Heart right ventricle (tissue), 16 donors: ENCODE measurements around the gene PDXK. TPM values are rescaled to one million over a fixed set of nuclear protein-coding genes. Genes with fewer than 3 reads are reported as not detected.

Source experiments
- ATAC-seq, 8 donors: fragments of 200-7000 bp; cut with Tn5 transposase; one replicate each; pipeline ENCODE4 v1.9.1; 2020; ENCODE audit warnings: mild to moderate bottlenecking in 8 of 8, moderate library complexity in 8 of 8, moderate number of reproducible peaks in 1 of 8
- DNase-seq, 2 donors: peaks; one replicate each; pipeline ENCODE4 v3.0.0-alpha.2; 2020
- H3K27ac ChIP-seq, 10 donors: fragments of 200-600 bp; sonication (generic) in 2 of 10; one replicate each; pipeline versions ENCODE4 v1.5.0 to v1.8.0; 2020 to 2022; ENCODE audit warnings: mild to moderate bottlenecking in 3 of 10
- H3K27me3 ChIP-seq, 7 donors: fragments of 200-600 bp; one replicate each; pipeline ENCODE4 v1.8.0; 2021 to 2022; ENCODE audit warnings: mild to moderate bottlenecking in 2 of 7
- H3K36me3 ChIP-seq, 9 donors: fragments of 200-600 bp; sonication (generic) in 1 of 9; one replicate each; pipeline versions ENCODE4 v1.5.0 to v1.8.0; 2020 to 2022; ENCODE audit warnings: mild to moderate bottlenecking in 2 of 9
- H3K4me1 ChIP-seq, 9 donors: fragments of 200-600 bp; sonication (generic) in 1 of 9; one replicate each; pipeline versions ENCODE4 v1.5.0 to v1.8.0; 2020 to 2022; ENCODE audit warnings: mild to moderate bottlenecking in 4 of 9
- H3K4me3 ChIP-seq, 10 donors: fragments of 200-600 bp; sonication (generic) in 2 of 10; one replicate each; pipeline versions ENCODE4 v1.5.0 to v1.8.0; 2020 to 2022; ENCODE audit warnings: mild to moderate bottlenecking in 7 of 10, moderate library complexity in 2 of 10
- H3K9me3 ChIP-seq, 11 donors: fragments of 200-600 bp in 10 of 11; sonication (generic) in 2 of 11; one replicate each; pipeline versions ENCODE4 v1.5.0 to v1.8.0; 2013 to 2022; ENCODE audit warnings: mild to moderate bottlenecking in 2 of 11, control low read depth in 1 of 11, moderate library complexity in 1 of 11
- WGBS, 2 donors: extraction: QIAGEN DNeasy Blood & Tissue Kit; methylation state at CpG; one replicate each; pipeline ENCODE4 v1.1.7; 2013; ENCODE audit warnings: inconsistent platforms in 1 of 2; 5-methylcytosine and 5-hydroxymethylcytosine counted together
- intact Hi-C, 10 donors: fragments of 100-400 bp; cut with DNase I; formaldehyde crosslinking; loops; one replicate each; pipeline versions ENCODE4 v1.11.1 to v1.14.2; 2022
- polyA plus RNA-seq, 2 donors: library from polyadenylated mRNA; stranded (reverse); fragments of 200-250 nt; gene quantifications; one replicate each; pipeline ENCODE4 v1.2.3, GENCODE V29; 2013
- total RNA-seq, 10 donors: library from RNA; stranded (reverse); fragmentation: NEBNext Ultra II Directional in 3 of 10; extraction: Animal tissue kit (Norgen Biotek cat#: 25700) in 3 of 10; gene quantifications; one replicate each; pipeline versions ENCODE4 v1.2.1 to v1.2.4, GENCODE V29; 2021 to 2023
- TF ChIP-seq, protein P1 (sequence below), 9 donors: fragments of 200-600 bp; sonication (generic) in 2 of 9; IDR thresholded peaks; one replicate each; pipeline versions ENCODE4 v1.5.0 to v1.8.0; 2021 to 2022; ENCODE audit warnings: antibody characterized with exemption in 9 of 9, mild to moderate bottlenecking in 5 of 9, moderate library complexity in 1 of 9
- donor health status: Arrhythmogenic right ventricular cardiomyopathy.
- donor health status: ischemic (EF 13 %, LVEDD 7.1; RV severe dilation, severe dysfunction).
- donor health status: healthy with polysubstance abuse.
- donor health status: DM: no; HTN: yes; CAD: no.
- donor health status: DM: no; HTN: no; CAD: no.
- donor health status: ischemic (EF 25% LVEDD 6.9; RV normal size, moderate dysfunction).
- donor health status: ischemic (EF 25% LVEDD 5.7; RV mildly dilated, moderate dysfunction).
- donor health status: healthy.
- donor health status: DM: yes; HTN: yes; CAD: no.
- donor health status: Ischemic cardiomyopathy.
- donor health status: ischemic (EF 35%, LVEDD 5.7; RV mildly dilated, moderate dysfunction).
- donor health status: nonischemic (EF 11% LVEDD 7.7; RV severe dilation, severe dysfunction).
- donor health status: DM: yes; HTN: yes; CAD: no.
- donor health status: PGD.
- donor health status: ischemic (EF 29% LVEDD 5.4; RV normal size, mild dysfunction).
- donor health status: nonischemic (EF 23%, LVEDD 6.1; RV moderate dilation, normal function).

Gene PDXK
- total and polyA plus RNA-seq, 12 donors, result 47.8 to 102 (median 73.0) TPM

DNA sequence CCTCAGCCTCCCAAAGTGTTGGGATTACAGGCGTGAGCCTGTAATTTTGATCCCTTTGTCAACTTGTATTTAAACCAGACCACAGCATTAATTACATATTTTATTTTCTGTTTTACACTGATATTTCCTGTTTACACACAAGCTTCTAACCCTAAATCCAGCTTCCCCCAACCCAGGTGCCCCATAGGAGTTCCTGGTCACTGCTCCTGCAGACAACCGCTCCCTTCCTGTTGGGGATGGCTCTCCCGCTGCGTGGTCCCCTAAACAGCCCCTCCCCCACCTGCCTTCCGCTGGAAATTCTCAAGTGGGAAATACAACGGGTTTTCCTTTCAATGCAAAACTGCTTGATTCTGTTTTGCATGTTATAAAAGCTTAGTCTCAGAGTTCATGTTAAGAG lies 53.5 kb downstream of the PDXK start:
- Histone ChIP-seq H3K4me1 (peaks cover 0 to 50% (median 18%) of the 10 kb centered on the region in 9 donors), H3K27ac (no peak overlapping the region), H3K4me3 (no peak overlapping the region), H3K9me3 (no peaks in the 10 kb centered on the region), H3K36me3 (peaks cover 0 to 27% (median 15%) of the 10 kb centered on the region in 9 donors), H3K27me3 (no peaks in the 10 kb centered on the region)
- no peak for ATAC-seq
- intact Hi-C loops, result loop anchor here in 2 of 10 donors (5.0 kb wide), 2 partner anchors 35 to 45 kb away; no protein-coding TSS in a partner anchor
- DNase-seq, result no peak
- WGBS, 2 donors, result 69 to 71% methylated on average over 6 of the region's 6 CpGs
- TF ChIP-seq, protein P1, sequence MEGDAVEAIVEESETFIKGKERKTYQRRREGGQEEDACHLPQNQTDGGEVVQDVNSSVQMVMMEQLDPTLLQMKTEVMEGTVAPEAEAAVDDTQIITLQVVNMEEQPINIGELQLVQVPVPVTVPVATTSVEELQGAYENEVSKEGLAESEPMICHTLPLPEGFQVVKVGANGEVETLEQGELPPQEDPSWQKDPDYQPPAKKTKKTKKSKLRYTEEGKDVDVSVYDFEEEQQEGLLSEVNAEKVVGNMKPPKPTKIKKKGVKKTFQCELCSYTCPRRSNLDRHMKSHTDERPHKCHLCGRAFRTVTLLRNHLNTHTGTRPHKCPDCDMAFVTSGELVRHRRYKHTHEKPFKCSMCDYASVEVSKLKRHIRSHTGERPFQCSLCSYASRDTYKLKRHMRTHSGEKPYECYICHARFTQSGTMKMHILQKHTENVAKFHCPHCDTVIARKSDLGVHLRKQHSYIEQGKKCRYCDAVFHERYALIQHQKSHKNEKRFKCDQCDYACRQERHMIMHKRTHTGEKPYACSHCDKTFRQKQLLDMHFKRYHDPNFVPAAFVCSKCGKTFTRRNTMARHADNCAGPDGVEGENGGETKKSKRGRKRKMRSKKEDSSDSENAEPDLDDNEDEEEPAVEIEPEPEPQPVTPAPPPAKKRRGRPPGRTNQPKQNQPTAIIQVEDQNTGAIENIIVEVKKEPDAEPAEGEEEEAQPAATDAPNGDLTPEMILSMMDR (IDR thresholded peaks at IDR 0.05), result no peak

DNA sequence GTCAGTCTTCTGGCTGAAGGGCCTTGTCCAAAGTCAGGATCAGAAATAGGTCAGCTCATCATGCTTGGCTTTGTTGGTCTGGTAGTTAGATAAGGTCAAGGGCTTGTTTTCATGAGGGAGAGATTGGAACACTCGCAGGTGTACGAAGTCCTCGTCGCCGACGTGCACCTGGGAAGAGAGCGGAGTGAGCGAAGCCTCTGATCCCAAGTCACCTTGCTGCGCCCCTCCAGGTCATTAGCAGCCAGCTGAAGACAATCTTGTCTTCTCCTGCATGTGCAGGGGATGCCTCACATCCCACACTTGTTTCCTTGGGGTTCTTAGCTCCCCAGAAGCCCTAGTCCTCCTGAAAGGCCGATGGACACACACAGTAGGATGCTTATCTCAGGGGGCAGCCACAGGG lies 55.2 kb downstream of the PDXK start:
- ATAC-seq, result no peak
- no peak for DNase-seq
- intact Hi-C loops, result loop anchor here in 2 of 10 donors (5.0 kb wide), 2 partner anchors 37 to 47 kb away; no protein-coding TSS in a partner anchor
- 79 to 91% methylated on average over 10 of the region's 10 CpGs for WGBS, 2 donors
- H3K27me3 ChIP-seq, result no peaks in the 10 kb centered on the region
- H3K4me3 ChIP-seq, result no peak overlapping the region
- no peaks in the 10 kb centered on the region for H3K9me3 ChIP-seq
- no peak overlapping the region for H3K27ac ChIP-seq
- H3K4me1 ChIP-seq, result peaks cover 0 to 47% (median 18%) of the 10 kb centered on the region in 9 donors
- peaks cover 0 to 27% (median 15%) of the 10 kb centered on the region in 9 donors for H3K36me3 ChIP-seq
- TF ChIP-seq, protein P1 (IDR thresholded peaks at IDR 0.05), result no peak

DNA sequence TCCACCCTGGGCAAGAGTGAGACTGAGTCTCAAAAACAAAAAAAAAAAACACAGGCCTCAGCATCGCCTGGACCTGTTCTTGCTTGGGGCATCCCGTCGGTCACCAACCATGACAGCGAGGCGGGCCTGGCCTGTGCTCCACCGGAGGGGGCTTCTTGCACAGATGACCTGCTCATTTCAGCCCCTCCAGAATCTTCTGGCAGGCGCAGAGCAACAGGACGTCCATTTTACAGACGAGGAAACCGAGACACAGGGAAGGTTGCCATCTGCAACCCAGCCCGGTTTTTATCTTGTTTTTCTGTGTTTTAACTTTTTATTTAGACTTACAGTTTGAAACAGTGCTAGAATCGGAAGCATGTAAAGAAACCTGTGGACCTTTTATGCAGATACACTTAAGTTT lies 56.3 kb downstream of the PDXK start:
- no peaks in the 10 kb centered on the region for H3K9me3 ChIP-seq
- peaks cover 0 to 50% (median 18%) of the 10 kb centered on the region in 9 donors for H3K4me1 ChIP-seq
- H3K27me3 ChIP-seq, result no peaks in the 10 kb centered on the region
- H3K27ac ChIP-seq, result peak overlapping the region in 5 of 10 donors; percentile 87 to 98 (median 95)
- ATAC-seq (no peak), DNase-seq (no peak)
- H3K4me3 ChIP-seq, result peak overlapping the region; percentile 69 to 100 (median 94)
- TF ChIP-seq, protein P1 (IDR thresholded peaks at IDR 0.05), result no peak
- H3K36me3 ChIP-seq, result peaks cover 0 to 27% (median 15%) of the 10 kb centered on the region in 9 donors
- 79 to 89% methylated on average over 12 of the region's 12 CpGs for WGBS, 2 donors
- intact Hi-C loops, result loop anchor here in 1 of 10 donors (5.0 kb wide), 1 partner anchor 48 kb away; no protein-coding TSS in a partner anchor

GRCh38 chr21:43775795-43776430 lies 57.0 kb downstream of the PDXK start, which contains the start of gene CSTB:
Gene CSTB, minus strand, starts transcription at chr21:43776308. Its CDS starts 39 bp downstream, at chr21:43776269.
- Histone ChIP-seq H3K36me3 (peaks cover 0 to 27% (median 15%) of the 10 kb centered on the region in 9 donors), H3K4me1 (peaks cover 0 to 50% (median 18%) of the 10 kb centered on the region in 9 donors), H3K4me3 (peak within 1 kb of the TSS; percentile 69 to 100 (median 94)), H3K9me3 (no peaks in the 10 kb centered on the region), H3K27me3 (no peaks in the 10 kb centered on the region), H3K27ac (peak within 1 kb of the TSS; percentile 77 to 98 (median 93))
- 0% methylated on average over 62 to 64 of the region's 71 CpGs for WGBS, 2 donors
- intact Hi-C loops, result loop anchor here in 2 of 10 donors (2.0 to 5.0 kb wide), 2 partner anchors 47 to 49 kb away; no protein-coding TSS in a partner anchor
- TF ChIP-seq, protein P1 (IDR thresholded peaks at IDR 0.05), result no peak
- peak; percentile 84 to 86 for DNase-seq
- ATAC-seq, result peak; percentile 63 to 90 (median 84)
